Esophagus (tissue), 2 donors: Measurements from ENCODE around the gene TMEM119. TPM values are rescaled to one million over a fixed set of nuclear protein-coding genes. Genes with fewer than 3 reads are reported as not detected.

Source experiments
- H3K27ac ChIP-seq, 2 donors: one replicate each; pipeline ENCODE4 v1.5.1; 2013; ENCODE audit warnings: low read depth in 2 of 2, mild to moderate bottlenecking in 2 of 2, inconsistent platforms in 1 of 2, low read length in 1 of 2, moderate library complexity in 1 of 2
- H3K27me3 ChIP-seq, 2 donors: one replicate each; pipeline ENCODE4 v1.6.1; 2013; ENCODE audit warnings: low read length in 2 of 2, control low read depth in 1 of 2, mild to moderate bottlenecking in 1 of 2; ENCODE audit not compliant: insufficient read depth in 2 of 2, control insufficient read depth in 1 of 2
- H3K36me3 ChIP-seq, 2 donors: one replicate each; pipeline ENCODE4 v1.6.1; 2013; ENCODE audit warnings: low read length in 1 of 2; ENCODE audit not compliant: control insufficient read depth in 2 of 2, insufficient read depth in 2 of 2
- H3K4me1 ChIP-seq, 2 donors: one replicate each; pipeline ENCODE4 v1.6.1; 2013; ENCODE audit warnings: low read length in 1 of 2; ENCODE audit not compliant: control insufficient read depth in 2 of 2, insufficient read depth in 2 of 2
- H3K4me3 ChIP-seq, 2 donors: one replicate each; pipeline ENCODE4 v1.5.1; 2013; ENCODE audit warnings: low read length in 2 of 2, mild to moderate bottlenecking in 2 of 2, low read depth in 1 of 2, moderate library complexity in 1 of 2
- H3K9me3 ChIP-seq, 2 donors: one replicate each; pipeline ENCODE4 v1.6.1; 2013; ENCODE audit warnings: mild to moderate bottlenecking in 2 of 2, low read depth in 1 of 2, low read length in 1 of 2, moderate library complexity in 1 of 2; ENCODE audit not compliant: control insufficient read depth in 2 of 2, insufficient read depth in 1 of 2
- WGBS, 2 donors: extraction: QIAGEN DNeasy Blood & Tissue Kit; methylation state at CpG; one replicate each; pipeline ENCODE4 v1.1.7; 2013; 5-methylcytosine and 5-hydroxymethylcytosine counted together
- polyA plus RNA-seq, 2 donors: library from polyadenylated mRNA; stranded (reverse); fragments of 200-250 nt; gene quantifications; one replicate each; pipeline ENCODE4 v1.2.3, GENCODE V29; 2013
- donor health status: healthy with polysubstance abuse.
- donor health status: Bipolar disorder and iron deficiency.

TMEM119 gene
- polyA plus RNA-seq, 2 donors: 0.54 to 0.63 TPM

GRCh38 chr12:108586306-108586705 is 11.6 kb downstream of the TMEM119 start:
- H3K4me3 ChIP-seq: no peak overlapping the region
- no peaks in the 10 kb centered on the region for H3K36me3 ChIP-seq
- no peaks in the 10 kb centered on the region for H3K9me3 ChIP-seq
- H3K27me3 ChIP-seq: no peaks in the 10 kb centered on the region
- 92 to 94% methylated on average over 11 of the region's 11 CpGs for WGBS, 2 donors
- H3K27ac ChIP-seq: no peak overlapping the region
- H3K4me1 ChIP-seq: peaks cover 0 to 3% of the 10 kb centered on the region in 2 donors

- Histone ChIP-seq H3K27ac (no peak overlapping the region), H3K27me3 (no peaks in the 10 kb centered on the region), H3K9me3 (no peaks in the 10 kb centered on the region), H3K36me3 (no peaks in the 10 kb centered on the region), H3K4me3 (no peak overlapping the region), H3K4me1 (peaks cover 0 to 3% of the 10 kb centered on the region in 2 donors)
- WGBS, 2 donors: 56 to 63% methylated on average over 4 of the region's 4 CpGs
These were observed 12.0 kb downstream of the TMEM119 start for GRCh38 chr12:108585864-108586263.

- H3K27me3 ChIP-seq: no peaks in the 10 kb centered on the region
- WGBS, 2 donors: 69 to 78% methylated on average over 3 of the region's 3 CpGs
- no peak overlapping the region for H3K27ac ChIP-seq
These were observed 13.3 kb downstream of the TMEM119 start for GRCh38 chr12:108584456-108585065.

GRCh38 chr12:108583991-108584390 is 13.9 kb downstream of the TMEM119 start:
- WGBS, 2 donors: 50 to 52% methylated on average over 7 of the region's 7 CpGs
- Histone ChIP-seq H3K27ac (no peak overlapping the region), H3K9me3 (peaks cover 0 to under 1% of the 10 kb centered on the region in 2 donors), H3K27me3 (no peaks in the 10 kb centered on the region), H3K36me3 (no peaks in the 10 kb centered on the region), H3K4me1 (no peaks in the 10 kb centered on the region), H3K4me3 (no peak overlapping the region)

More at GRCh38 chr12:108584456-108585065, 13.3 kb downstream of the TMEM119 start:
- peaks cover 0 to 3% of the 10 kb centered on the region in 2 donors for H3K4me1 ChIP-seq
- no peaks in the 10 kb centered on the region for H3K36me3 ChIP-seq
- H3K9me3 ChIP-seq: no peaks in the 10 kb centered on the region
- no peak overlapping the region for H3K4me3 ChIP-seq

GRCh38 chr12:108582978-108583770 is 14.7 kb downstream of the TMEM119 start:
- WGBS, 2 donors: 81 to 82% methylated on average over 10 of the region's 10 CpGs
- peaks cover 0 to 6% of the 10 kb centered on the region in 2 donors for H3K9me3 ChIP-seq
- H3K4me1 ChIP-seq: no peaks in the 10 kb centered on the region
- no peak overlapping the region for H3K4me3 ChIP-seq
- H3K27ac ChIP-seq: no peak overlapping the region
- no peaks in the 10 kb centered on the region for H3K27me3 ChIP-seq
- no peaks in the 10 kb centered on the region for H3K36me3 ChIP-seq

- H3K4me3 ChIP-seq: no peak overlapping the region
- 84 to 89% methylated on average over 9 of the region's 9 CpGs for WGBS, 2 donors
- H3K27ac ChIP-seq: no peak overlapping the region
- no peaks in the 10 kb centered on the region for H3K27me3 ChIP-seq
- no peaks in the 10 kb centered on the region for H3K4me1 ChIP-seq
- peaks cover 0 to 6% of the 10 kb centered on the region in 2 donors for H3K9me3 ChIP-seq
- no peaks in the 10 kb centered on the region for H3K36me3 ChIP-seq
These were observed 15.4 kb downstream of the TMEM119 start for GRCh38 chr12:108582509-108582908.

GRCh38 chr12:108581311-108582227 is 16.3 kb downstream of the TMEM119 start:
- 81% methylated on average over 32 to 33 of the region's 33 CpGs for WGBS, 2 donors
- Histone ChIP-seq H3K9me3 (peaks cover 0 to 6% of the 10 kb centered on the region in 2 donors), H3K27ac (peak overlapping the region in 1 of 2 donors; percentile 19), H3K36me3 (no peaks in the 10 kb centered on the region), H3K27me3 (no peaks in the 10 kb centered on the region), H3K4me1 (no peaks in the 10 kb centered on the region), H3K4me3 (no peak overlapping the region)

- Histone ChIP-seq H3K4me3 (no peak overlapping the region), H3K9me3 (peaks cover 0 to 6% of the 10 kb centered on the region in 2 donors), H3K36me3 (no peaks in the 10 kb centered on the region), H3K27ac (no peak overlapping the region), H3K27me3 (no peaks in the 10 kb centered on the region), H3K4me1 (no peaks in the 10 kb centered on the region)
- WGBS, 2 donors: 78 to 82% methylated on average over 3 of the region's 3 CpGs
These were observed 17.4 kb downstream of the TMEM119 start for GRCh38 chr12:108580531-108580930.

- 88 to 94% methylated on average over 3 of the region's 3 CpGs for WGBS, 2 donors
- H3K27me3 ChIP-seq: no peaks in the 10 kb centered on the region
- H3K9me3 ChIP-seq: peaks cover 0 to 6% of the 10 kb centered on the region in 2 donors
- H3K4me1 ChIP-seq: no peaks in the 10 kb centered on the region
- H3K27ac ChIP-seq: no peak overlapping the region
- no peaks in the 10 kb centered on the region for H3K36me3 ChIP-seq
- no peak overlapping the region for H3K4me3 ChIP-seq
These were observed 19.1 kb downstream of the TMEM119 start for GRCh38 chr12:108578813-108579212.
